B cell (primary cell): Measurements from ENCODE around the gene IL1A. TPM values are rescaled to one million over a fixed set of nuclear protein-coding genes. Genes with fewer than 3 reads are reported as not detected.

ENCODE experiments used
- ATAC-seq: fragments of 200-7000 bp; cut with Tn5 transposase; one replicate; pipeline ENCODE4 v1.10.0; 2021; ENCODE audit warnings: low read depth, mild to moderate bottlenecking, moderate number of reproducible peaks, moderate library complexity
- CTCF ChIA-PET: fragments of 350-600 bp; sonication (Branson Sonifier 250); formaldehyde crosslinking; loops from one replicate; lab custom pipeline; 2021; ENCODE audit warnings: antibody characterized with exemption, inconsistent platforms; lab: Charles Lee
- POLR2A ChIA-PET: fragments of 350-600 bp; sonication (Branson Sonifier 250); formaldehyde crosslinking; loops from one replicate; lab custom pipeline; 2021; ENCODE audit warnings: antibody characterized with exemption; lab: Charles Lee
- DNase-seq: peaks from one replicate; pipeline ENCODE4 v3.0.0; 2013
- H2AFZ ChIP-seq: 2 replicates; pipeline ENCODE4 v1.6.1; 2012; ENCODE audit warnings: mild to moderate bottlenecking, low read depth, low read length; ENCODE audit not compliant: insufficient read depth, poor library complexity, severe bottlenecking
- H3K27ac ChIP-seq, 2 donors: 1 replicate in 1 of 2; 2 replicates in 1 of 2; pipeline ENCODE4 v1.5.1; 2012 to 2013; ENCODE audit warnings: low read length in 2 of 2, mild to moderate bottlenecking in 2 of 2, moderate library complexity in 1 of 2
- H3K27me3 ChIP-seq, 4 experiments: fragments of 200-600 bp in 1 of 4; sonication (generic) in 1 of 4; replicated peaks in 1 of 4; 1 replicate in 2 of 4; 2 replicates in 2 of 4; pipeline versions ENCODE4 v1.6.1 to v1.7.0; 2013 to 2016; ENCODE audit warnings: low read length in 3 of 4, mild to moderate bottlenecking in 2 of 4, mixed read lengths in 1 of 4, moderate library complexity in 1 of 4; ENCODE audit not compliant: insufficient read depth in 4 of 4, control insufficient read depth in 3 of 4; ENCODE audit errors: control extremely low read depth in 1 of 4
- H3K36me3 ChIP-seq, 2 experiments: replicated peaks in 1 of 2; 1 replicate in 1 of 2; 2 replicates in 1 of 2; pipeline versions ENCODE4 v1.6.1 to v1.7.1; 2013; ENCODE audit warnings: low read length in 1 of 2; ENCODE audit not compliant: insufficient read depth in 2 of 2, control insufficient read depth in 1 of 2; ENCODE audit errors: control extremely low read depth in 1 of 2, extremely low read depth in 1 of 2
- H3K4me1 ChIP-seq, 2 donors: fragments of 200-600 bp in 1 of 2; sonication (generic) in 1 of 2; 1 replicate in 1 of 2; 2 replicates in 1 of 2; pipeline versions ENCODE4 v1.5.1 to v1.6.1; 2013 to 2017; ENCODE audit warnings: low read length in 2 of 2; ENCODE audit not compliant: control insufficient read depth in 2 of 2, insufficient read depth in 2 of 2
- H3K4me2 ChIP-seq: replicated peaks from 2 replicates; pipeline ENCODE3; 2012; ENCODE audit warnings: mild to moderate bottlenecking, low read depth, low read length; ENCODE audit not compliant: poor library complexity, severe bottlenecking
- H3K4me3 ChIP-seq, 5 experiments: fragments of 200-600 bp in 1 of 5; sonication (generic) in 1 of 5; 1 replicate in 3 of 5; 2 replicates in 2 of 5; pipeline versions ENCODE4 v1.5.1 to v1.7.0; 2011 to 2016; ENCODE audit warnings: low read length in 4 of 5, mild to moderate bottlenecking in 4 of 5, low read depth in 2 of 5, control low read depth in 1 of 5, moderate library complexity in 1 of 5; ENCODE audit not compliant: insufficient read depth in 1 of 5; ENCODE audit errors: control extremely low read depth in 1 of 5, extremely low read depth in 1 of 5
- H3K79me2 ChIP-seq: fragments of 200-600 bp; sonication (generic); one replicate; pipeline ENCODE4 v1.6.0; 2016; ENCODE audit warnings: low read length; ENCODE audit not compliant: control insufficient read depth, insufficient read depth
- H3K9ac ChIP-seq: fragments of 200-600 bp; sonication (generic); 2 replicates; pipeline ENCODE4 v1.6.1; 2017; ENCODE audit warnings: mild to moderate bottlenecking, low read length, moderate library complexity
- H3K9me3 ChIP-seq, 3 donors: one replicate each; pipeline versions ENCODE4 v1.6.1 to v1.7.1; 2013; ENCODE audit warnings: low read length in 2 of 3; ENCODE audit not compliant: control insufficient read depth in 2 of 3, insufficient read depth in 1 of 3; ENCODE audit errors: control extremely low read depth in 1 of 3
- H4K20me1 ChIP-seq: 2 replicates; pipeline ENCODE4 v1.6.0; 2012; ENCODE audit warnings: mild to moderate bottlenecking, low read length; ENCODE audit not compliant: insufficient read depth, control insufficient read depth, poor library complexity, severe bottlenecking
- H3K27ac Mint-ChIP-seq: one replicate; pipeline ENCODE4 v1.8.0; 2021; ENCODE audit warnings: mixed read lengths
- H3K27me3 Mint-ChIP-seq: one replicate; pipeline ENCODE4 v1.8.0; 2021; ENCODE audit warnings: mixed read lengths
- H3K4me1 Mint-ChIP-seq: one replicate; pipeline ENCODE4 v1.8.0; 2021; ENCODE audit warnings: mixed read lengths
- H3K4me3 Mint-ChIP-seq: one replicate; pipeline ENCODE4 v1.8.0; 2021; ENCODE audit warnings: mixed read lengths
- H3K9me3 Mint-ChIP-seq: one replicate; pipeline ENCODE4 v1.8.0; 2022; ENCODE audit warnings: mixed read lengths; ENCODE audit not compliant: insufficient read depth
- EZH2 ChIP-seq: IDR thresholded peaks from 2 replicates; pipeline ENCODE4 v1.6.1; 2012; ENCODE audit warnings: borderline replicate concordance, low read depth, mild to moderate bottlenecking, moderate library complexity, low read length; ENCODE audit not compliant: insufficient read depth, poor library complexity, severe bottlenecking
- WGBS: methylation state at CpG from one replicate; pipeline ENCODE4 v1.1.5; 2013; ENCODE audit warnings: missing lambda C conversion rate; ENCODE audit not compliant: insufficient coverage; 5-methylcytosine and 5-hydroxymethylcytosine counted together
- intact Hi-C: fragments of 100-400 bp; cut with micrococcal nuclease; formaldehyde crosslinking; loops from one replicate; pipeline ENCODE4 v1.10.0; 2022
- polyA plus RNA-seq: library from polyadenylated mRNA; depleted of rRNA; stranded (reverse); fragments of >200 nt; gene quantifications from 2 replicates; pipeline ENCODE4 v1.2.3, GENCODE V29; 2012
- total RNA-seq, 2 donors: library from RNA; stranded (reverse); fragments of 120-200 nt in 1 of 2; gene quantifications; 1 replicate in 1 of 2; 2 replicates in 1 of 2; pipeline versions ENCODE4 v1.2.3 to v1.2.4, GENCODE V29; 2013 to 2022
- TF ChIP-seq, protein P1 (sequence below): fragments of 200-600 bp; IDR thresholded peaks from one replicate; pipeline ENCODE4 v1.8.0; 2022; ENCODE audit warnings: antibody characterized with exemption, mild to moderate bottlenecking

IL1A gene
- total and polyA plus RNA-seq, 2 donors (not counting 1 experiment from before 2014, with no cell fraction given), result 0.15 TPM; not detected in 1

DNA sequence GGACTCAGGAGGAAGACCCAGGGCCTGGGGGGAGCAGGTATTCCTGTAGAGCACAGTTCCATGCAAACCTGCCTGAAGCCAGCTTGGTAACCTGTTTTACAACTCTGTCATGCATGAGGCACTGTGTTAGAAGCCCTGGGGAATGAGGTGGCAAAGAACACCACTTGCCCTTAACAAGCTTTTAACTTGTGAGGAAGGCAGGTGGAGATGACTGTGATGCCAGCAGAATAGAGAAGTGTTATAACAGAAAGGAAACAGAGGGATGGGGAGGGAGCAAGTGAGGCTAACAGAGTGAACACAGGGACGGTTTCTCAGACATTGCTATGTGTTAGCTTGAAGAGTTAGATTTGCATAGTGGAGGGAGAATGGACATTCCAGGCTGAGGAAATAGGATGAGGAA lies 11.5 kb upstream of the IL1A start:
- H3K4me2 ChIP-seq, result no peak overlapping the region

DNA sequence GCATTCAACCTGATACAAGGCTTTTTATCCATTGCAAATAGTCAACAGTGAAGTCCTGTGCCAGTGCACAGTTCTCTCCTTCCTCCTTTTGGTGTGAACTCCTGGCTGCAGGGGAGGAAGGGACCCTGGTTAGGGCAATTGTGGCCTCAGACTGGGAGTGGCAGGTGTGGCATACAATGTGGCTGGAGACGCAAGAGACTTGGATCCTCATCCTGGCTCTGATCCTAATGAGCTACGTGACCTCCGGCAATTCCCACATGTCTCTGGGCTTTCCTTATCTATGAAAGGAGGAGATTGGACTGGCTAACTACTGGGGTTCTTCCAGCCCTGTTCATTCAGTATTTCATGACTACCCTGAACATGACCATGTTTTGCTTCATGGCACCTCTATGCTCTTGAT lies 10.5 kb upstream of the IL1A start:
- CTCF ChIA-PET, result no interaction called here
- H2AFZ ChIP-seq, result no peak overlapping the region

More for the DNA sequence above, 11.5 kb upstream of the IL1A start:
- H2AFZ ChIP-seq, result no peak overlapping the region
- no peaks in the 10 kb centered on the region for H3K27me3 ChIP-seq
- CTCF ChIA-PET, result no interaction called here
- 0% methylated on average over 1 of the region's 1 CpG for WGBS
- POLR2A ChIA-PET, result no interaction called here
- intact Hi-C loops, result no loop called here
- Mint-ChIP-seq H3K4me1 (peaks cover 14% of the 10 kb centered on the region), H3K4me3 (no peak overlapping the region), H3K27me3 (no peaks in the 10 kb centered on the region), H3K9me3 (no peaks in the 10 kb centered on the region), H3K27ac (no peak overlapping the region)
- peaks cover 0 to 2% of the 10 kb centered on the region in 2 donors for H3K4me1 ChIP-seq
- H3K4me3 ChIP-seq, result no peak overlapping the region
- no peaks in the 10 kb centered on the region for H4K20me1 ChIP-seq
- ATAC-seq, result no peak
- no peaks in the 10 kb centered on the region for H3K79me2 ChIP-seq
- DNase-seq, result no peak
- TF ChIP-seq EZH2, result no peak
- TF ChIP-seq, protein P1, sequence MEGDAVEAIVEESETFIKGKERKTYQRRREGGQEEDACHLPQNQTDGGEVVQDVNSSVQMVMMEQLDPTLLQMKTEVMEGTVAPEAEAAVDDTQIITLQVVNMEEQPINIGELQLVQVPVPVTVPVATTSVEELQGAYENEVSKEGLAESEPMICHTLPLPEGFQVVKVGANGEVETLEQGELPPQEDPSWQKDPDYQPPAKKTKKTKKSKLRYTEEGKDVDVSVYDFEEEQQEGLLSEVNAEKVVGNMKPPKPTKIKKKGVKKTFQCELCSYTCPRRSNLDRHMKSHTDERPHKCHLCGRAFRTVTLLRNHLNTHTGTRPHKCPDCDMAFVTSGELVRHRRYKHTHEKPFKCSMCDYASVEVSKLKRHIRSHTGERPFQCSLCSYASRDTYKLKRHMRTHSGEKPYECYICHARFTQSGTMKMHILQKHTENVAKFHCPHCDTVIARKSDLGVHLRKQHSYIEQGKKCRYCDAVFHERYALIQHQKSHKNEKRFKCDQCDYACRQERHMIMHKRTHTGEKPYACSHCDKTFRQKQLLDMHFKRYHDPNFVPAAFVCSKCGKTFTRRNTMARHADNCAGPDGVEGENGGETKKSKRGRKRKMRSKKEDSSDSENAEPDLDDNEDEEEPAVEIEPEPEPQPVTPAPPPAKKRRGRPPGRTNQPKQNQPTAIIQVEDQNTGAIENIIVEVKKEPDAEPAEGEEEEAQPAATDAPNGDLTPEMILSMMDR, result no peak
- no peak overlapping the region for H3K27ac ChIP-seq
- H3K36me3 ChIP-seq, result no peaks in the 10 kb centered on the region
- no peaks in the 10 kb centered on the region for H3K9me3 ChIP-seq
- H3K9ac ChIP-seq, result no peak overlapping the region

More for the DNA sequence above, 10.5 kb upstream of the IL1A start:
- no peak overlapping the region for H3K27ac Mint-ChIP-seq
- H3K27me3 Mint-ChIP-seq, result no peaks in the 10 kb centered on the region
- no peaks in the 10 kb centered on the region for H3K79me2 ChIP-seq
- intact Hi-C loops, result no loop called here
- DNase-seq, result no peak
- POLR2A ChIA-PET, result no interaction called here
- H3K36me3 ChIP-seq, result no peaks in the 10 kb centered on the region
- H3K9me3 ChIP-seq, result no peaks in the 10 kb centered on the region
- no peaks in the 10 kb centered on the region for H3K9me3 Mint-ChIP-seq
- no peaks in the 10 kb centered on the region for H3K27me3 ChIP-seq
- peaks cover 14% of the 10 kb centered on the region for H3K4me1 Mint-ChIP-seq
- no peak overlapping the region for H3K9ac ChIP-seq
- no peaks in the 10 kb centered on the region for H4K20me1 ChIP-seq
- TF ChIP-seq, protein P1, result no peak
- TF ChIP-seq EZH2, result no peak
- H3K27ac ChIP-seq, result no peak overlapping the region
- no peak overlapping the region for H3K4me3 ChIP-seq
- WGBS, result 96% methylated on average over 3 of the region's 3 CpGs
- no peak overlapping the region for H3K4me3 Mint-ChIP-seq
- ATAC-seq, result no peak
- H3K4me1 ChIP-seq, result peaks cover 0 to 2% of the 10 kb centered on the region in 2 donors
- H3K4me2 ChIP-seq, result no peak overlapping the region
